ENCODE data around the gene MLX.
"Not testable (repeated sequence)": the region's sequence is repeated elsewhere in the genome, so short reads cannot be mapped to it uniquely, and the experiment has no call there.

The MLX gene

DNA sequence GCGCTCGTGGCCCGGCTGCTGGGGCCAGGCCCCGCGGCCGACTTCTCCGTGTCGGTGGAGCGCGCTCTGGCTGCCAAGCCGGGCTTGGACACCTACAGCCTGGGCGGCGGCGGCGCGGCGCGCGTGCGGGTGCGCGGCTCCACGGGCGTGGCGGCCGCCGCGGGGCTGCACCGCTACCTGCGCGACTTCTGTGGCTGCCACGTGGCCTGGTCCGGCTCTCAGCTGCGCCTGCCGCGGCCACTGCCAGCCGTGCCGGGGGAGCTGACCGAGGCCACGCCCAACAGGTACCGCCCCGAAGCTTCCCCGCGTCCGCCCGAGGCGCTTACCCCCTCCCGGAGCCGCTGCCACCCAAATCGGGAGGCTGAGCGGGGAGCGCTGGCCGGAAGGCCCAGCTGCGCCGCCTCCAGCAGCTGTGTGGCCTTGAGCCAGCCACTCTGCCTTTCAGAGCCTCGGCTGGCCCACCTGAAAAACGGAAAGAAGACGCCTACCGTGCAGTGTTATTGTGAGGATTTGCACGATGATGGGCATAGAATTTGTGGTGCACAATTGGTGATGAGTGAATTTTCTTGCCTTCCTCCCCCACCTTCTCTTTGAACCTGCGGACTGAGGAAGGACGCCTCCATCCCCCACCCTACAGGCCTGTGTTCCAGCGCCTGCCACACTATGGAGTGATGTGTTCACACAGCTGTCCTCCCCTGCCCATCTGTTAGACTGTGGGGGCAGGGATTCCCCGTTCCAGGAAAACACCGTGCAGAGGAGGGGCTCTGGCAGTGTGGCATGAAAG, 30.3 kb upstream of the MLX start:
- DNase-seq = peak; percentile 33

DNA sequence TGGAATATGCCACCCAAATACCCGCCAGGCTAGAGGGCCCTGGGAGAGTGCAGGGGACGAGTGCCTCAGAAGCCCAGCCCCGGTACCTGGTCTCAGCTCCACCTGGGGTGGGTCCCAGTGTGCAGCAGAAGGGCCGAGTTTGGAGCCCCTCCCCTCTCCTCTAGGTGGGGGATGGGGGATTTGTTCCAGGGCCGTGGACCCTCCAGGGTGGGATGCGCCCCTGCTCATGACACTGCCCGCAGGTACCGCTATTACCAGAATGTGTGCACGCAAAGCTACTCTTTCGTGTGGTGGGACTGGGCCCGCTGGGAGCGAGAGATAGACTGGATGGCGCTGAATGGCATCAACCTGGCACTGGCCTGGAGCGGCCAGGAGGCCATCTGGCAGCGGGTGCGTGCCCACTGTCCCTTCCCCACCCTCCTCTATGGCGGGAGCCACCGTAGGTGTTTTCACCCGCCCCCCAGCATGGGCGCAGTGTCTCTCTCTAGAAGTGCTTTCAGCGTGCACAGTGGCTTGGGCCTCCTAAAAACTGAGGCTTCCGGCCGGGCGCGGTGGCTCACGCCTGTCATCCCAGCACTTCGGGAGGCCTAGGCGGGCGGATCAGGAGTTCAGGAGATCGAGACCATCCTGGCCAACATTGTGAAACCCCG, 29.6 kb upstream of the MLX start:
- DNase-seq = no peak

DNA sequence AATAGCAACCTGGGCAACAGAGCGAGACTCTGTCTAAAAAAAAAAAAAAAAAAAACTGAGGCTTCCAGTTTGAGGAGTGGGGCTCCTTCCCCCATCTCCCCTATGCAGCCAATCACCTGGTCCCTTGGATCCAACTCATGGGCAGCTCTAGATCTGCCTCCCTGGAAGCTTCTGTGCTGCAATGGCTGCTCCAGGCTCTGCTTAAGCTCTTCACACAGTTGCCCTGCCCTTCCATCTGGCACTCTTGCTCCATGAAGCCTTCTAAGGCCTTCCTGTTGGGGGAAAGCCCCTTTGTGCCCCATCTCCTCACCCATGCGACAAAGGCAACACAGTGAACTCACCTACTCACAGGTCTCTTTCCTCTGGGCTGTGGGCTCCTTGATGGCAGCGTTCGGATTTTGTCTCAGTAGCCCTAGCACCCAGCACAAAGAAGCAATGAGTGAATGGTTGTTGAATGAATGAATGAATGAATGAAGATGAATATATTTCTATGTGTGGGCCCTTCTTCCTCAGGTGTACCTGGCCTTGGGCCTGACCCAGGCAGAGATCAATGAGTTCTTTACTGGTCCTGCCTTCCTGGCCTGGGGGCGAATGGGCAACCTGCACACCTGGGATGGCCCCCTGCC, 29.0 kb upstream of the MLX start:
- DNase-seq = no peak

DNA sequence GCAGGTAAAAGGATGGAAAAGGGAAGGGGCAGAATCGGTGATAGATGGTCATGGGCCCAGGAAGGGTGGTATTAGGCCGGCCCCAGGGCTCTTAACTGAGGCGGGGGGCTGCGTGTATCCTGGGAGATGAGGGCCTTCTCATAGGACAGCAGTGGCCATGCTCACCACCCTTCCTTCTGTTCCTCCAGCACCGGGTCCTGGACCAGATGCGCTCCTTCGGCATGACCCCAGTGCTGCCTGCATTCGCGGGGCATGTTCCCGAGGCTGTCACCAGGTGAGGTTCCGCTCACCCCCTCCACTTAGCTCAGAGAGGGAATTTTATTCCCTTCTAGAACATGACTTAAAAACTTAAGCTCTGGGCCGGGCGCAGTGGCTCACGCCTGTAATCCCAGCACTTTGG, 28.4 kb upstream of the MLX start:
- DNase-seq = no peak

DNA sequence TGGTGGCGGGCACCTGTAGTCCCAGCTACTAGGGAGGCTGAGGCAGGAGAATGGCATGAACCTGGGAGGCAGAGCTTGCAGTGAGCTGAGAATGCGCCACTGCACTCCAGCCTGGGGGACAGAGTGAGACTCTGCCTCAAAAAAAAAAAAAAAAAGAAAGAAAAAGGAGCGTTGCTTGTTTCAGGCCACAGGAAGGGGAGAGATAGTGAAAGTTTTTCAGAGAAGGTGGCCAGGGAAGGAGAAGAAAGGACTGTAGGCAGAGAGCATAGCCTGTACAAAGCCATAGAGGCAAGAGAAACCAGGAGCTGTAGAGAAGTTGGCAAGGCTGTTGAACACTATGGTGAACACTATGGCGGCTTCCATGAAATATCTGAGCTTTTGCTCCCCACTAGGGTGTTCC, 26.3 kb upstream of the MLX start:
- not testable (repeated sequence) for DNase-seq

DNA sequence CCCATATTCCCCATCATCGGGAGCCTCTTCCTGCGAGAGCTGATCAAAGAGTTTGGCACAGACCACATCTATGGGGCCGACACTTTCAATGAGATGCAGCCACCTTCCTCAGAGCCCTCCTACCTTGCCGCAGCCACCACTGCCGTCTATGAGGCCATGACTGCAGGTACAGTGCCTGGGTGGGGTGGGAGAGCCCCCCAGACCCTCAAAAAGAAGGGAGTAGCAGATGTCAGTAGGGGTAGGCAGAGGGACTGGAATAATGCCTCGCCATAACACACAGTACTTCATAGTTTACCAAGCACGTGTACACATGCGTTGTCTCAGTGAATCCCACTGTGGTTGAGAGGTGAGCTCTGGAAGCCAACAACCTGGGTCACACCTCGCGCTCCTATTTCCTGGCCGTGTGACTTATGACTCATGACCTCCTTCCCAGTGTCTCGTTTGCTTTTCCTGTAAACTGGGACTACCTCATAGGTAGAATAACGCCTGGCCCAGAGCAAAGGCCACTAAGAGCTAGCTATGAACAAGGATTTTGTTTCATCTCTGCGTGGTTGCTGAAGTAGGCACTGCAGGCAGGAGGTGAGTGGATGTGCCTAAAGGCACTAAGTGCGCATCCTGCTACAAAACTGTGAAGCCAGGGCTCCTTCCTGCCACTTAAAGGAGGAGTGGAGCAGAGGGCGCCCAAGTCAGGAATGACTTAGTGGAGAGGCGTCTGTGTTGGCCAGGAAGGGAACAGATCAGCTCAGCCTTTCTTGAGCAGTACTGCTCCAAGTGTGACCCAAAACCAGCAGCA, 25.7 kb upstream of the MLX start:
- no peak for DNase-seq

DNA sequence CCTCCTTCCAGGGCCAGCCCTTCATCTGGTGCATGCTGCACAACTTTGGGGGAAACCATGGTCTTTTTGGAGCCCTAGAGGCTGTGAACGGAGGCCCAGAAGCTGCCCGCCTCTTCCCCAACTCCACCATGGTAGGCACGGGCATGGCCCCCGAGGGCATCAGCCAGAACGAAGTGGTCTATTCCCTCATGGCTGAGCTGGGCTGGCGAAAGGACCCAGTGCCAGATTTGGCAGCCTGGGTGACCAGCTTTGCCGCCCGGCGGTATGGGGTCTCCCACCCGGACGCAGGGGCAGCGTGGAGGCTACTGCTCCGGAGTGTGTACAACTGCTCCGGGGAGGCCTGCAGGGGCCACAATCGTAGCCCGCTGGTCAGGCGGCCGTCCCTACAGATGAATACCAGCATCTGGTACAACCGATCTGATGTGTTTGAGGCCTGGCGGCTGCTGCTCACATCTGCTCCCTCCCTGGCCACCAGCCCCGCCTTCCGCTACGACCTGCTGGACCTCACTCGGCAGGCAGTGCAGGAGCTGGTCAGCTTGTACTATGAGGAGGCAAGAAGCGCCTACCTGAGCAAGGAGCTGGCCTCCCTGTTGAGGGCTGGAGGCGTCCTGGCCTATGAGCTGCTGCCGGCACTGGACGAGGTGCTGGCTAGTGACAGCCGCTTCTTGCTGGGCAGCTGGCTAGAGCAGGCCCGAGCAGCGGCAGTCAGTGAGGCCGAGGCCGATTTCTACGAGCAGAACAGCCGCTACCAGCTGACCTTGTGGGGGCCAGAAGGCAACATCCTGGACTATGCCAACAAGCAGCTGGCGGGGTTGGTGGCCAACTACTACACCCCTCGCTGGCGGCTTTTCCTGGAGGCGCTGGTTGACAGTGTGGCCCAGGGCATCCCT, 23.5 kb upstream of the MLX start:
- DNase-seq = no peak

DNA sequence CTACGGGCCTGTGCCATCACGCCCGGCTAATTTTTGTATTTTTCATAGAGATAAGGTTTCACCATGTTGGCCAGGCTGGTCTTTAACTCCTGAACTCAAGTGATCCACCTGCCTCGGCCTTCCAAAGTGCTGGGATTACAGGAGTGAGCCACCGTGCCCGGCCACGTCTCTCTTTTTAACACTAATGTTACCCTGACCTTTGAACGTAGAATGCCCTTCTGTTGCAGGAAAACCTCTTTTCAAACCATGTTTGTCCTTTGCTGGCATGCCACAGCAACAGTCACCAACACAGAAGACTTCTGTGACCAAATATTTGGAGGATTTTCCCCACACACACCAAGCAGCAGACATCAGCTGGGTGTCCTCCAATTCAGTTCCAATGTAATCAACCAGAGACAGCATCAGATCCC, 22.0 kb upstream of the MLX start:
- no peak for DNase-seq

DNA sequence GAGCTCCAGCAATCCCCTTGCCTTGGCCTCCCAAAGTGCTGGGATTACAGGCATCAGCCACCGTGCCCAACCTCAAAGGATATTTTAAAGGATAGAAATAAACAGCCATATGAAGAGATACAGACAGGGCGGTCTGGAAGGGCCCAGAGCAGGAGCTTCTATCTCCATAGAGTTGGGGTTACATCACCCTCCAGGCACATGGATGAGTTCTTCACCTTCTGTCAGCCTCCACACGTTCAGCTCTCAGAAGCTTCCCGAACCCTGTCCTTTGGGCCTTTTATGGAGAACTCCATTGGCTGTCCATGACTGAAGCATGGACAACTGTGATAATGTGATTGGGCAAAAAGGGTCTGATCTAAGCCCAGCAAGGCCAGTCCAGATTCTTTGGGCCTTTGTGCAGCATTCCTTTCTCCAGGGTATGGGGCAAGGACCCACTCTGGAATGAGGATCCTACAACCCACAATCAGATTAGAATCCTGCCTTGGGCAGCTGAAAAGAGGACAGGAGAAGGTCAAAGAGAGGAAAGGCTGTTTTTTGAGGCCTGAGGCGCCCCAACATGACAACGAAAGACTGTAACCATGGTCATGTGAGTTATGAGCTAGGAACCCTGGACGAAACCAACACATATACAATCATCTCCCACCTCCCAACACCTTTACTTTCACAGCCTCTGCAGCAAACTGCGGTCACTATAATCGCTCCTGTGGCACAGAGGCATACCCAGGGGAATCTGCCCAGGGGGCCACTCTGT, 21.0 kb upstream of the MLX start:
- DNase-seq = not testable (repeated sequence)

DNA sequence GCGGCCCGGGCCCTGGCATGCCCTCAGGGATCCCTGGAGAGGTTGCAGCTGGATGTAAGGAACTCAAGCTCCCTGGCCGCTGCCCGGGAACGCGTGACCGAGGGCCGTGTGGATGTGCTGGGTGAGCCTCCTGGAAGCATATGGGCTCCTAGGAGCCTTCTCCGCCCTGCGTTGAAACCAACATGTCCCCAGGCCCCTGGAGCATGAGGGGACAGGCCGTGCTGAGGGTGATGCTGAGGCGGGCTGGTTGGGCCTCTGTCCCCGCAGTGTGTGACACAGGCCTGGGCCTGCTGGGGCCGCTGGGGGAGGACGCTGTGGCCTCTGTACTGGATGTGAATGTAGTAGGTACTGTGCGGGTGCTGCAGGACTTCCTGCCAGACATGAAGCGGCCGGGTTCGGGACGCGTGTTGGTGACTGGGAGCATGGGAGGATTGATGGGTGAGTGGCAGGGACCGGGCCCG, 19.9 kb upstream of the MLX start:
- DNase-seq = no peak

DNA sequence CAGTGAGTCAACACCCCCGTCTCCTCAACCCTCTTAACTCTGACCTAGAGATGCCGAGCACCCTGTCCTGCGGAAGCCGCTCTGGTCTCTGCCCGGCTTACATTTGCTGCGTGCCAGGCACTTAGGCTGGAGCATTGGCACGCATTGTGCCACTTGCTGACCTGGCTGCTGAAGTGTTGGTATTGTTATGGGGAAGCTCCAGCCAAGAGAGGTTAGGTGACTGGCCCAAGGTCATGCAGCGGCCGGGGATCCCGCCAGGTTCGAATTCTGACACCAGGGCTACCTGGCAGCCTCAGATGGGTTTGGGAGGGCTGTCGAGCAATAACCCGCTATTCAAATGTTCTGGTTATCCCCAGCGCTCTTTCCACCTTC, 19.2 kb upstream of the MLX start:
- no peak for DNase-seq

DNA sequence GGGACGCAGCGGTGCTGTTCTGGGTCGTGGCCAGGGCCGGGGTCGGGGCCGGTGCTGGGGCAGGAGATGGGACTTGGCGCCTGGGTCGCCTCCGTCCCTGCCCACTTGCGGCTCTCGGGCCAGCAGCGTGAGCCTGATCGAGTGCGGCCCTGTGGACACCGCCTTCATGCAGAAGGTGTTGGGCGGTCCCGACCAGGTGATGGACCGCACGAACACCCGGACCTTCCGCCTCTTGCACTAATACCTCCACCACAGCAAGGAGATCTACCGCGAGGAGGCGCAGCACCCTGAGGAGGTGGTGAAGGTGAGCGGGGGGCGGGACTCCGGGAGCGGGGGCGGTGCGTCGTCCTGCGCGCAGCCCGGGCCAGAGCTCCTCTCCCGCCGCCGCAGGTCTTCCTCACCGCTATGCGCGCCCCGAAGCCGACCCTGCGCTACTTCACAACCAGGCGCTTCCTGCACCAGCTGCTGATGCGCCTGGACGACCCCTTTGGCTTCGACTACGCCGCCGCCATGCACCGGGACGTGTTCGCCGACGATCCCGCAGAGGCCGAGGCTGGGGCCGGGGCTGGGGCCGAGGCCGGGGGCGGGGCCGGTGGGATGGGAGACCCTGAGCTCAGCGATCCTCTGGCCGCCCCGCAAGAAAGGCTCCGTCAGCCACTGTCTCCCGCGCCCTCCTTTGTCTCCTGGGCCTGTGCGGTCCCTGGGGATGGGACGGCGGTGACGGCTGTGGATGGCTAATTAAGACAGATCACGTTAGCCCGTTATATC, 18.6 kb upstream of the MLX start:
- peak; percentile 45 for DNase-seq

DNA sequence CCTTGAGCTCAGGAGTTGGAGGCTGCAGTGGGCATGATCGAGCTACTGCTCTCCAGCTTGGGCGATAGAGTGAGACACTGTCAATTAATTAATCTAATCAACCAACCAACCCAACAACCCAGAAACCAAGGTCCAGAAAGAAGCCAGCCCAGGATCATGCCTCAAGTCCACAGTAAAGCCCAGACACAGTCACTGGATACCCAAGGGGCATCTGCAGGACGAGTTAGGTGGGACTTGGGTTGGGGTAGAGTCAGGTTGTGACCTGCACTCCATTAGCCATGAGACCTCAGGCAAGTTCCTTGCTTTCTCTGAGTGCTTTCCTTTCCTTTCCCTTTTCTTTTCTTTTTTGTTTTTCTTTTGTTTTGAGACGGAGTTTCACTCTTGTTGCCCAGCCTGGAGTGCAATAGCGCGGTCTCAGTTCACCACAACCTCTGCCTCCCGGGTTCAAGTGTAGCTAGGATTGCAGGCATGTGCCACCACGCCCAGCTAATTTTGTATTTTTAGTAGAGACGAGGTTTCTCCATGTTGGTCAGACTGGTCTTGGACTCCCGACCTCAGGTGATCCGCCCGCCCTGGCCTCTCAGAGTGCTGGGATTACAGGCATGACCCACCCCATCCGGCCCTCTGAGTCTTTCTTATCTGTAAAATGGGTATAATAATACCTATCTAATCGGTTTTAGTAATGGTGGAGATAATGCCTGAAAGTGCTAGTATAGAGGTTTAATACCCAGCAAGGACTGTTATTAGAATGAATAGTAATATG, 17.7 kb upstream of the MLX start:
- DNase-seq = no peak

DNA sequence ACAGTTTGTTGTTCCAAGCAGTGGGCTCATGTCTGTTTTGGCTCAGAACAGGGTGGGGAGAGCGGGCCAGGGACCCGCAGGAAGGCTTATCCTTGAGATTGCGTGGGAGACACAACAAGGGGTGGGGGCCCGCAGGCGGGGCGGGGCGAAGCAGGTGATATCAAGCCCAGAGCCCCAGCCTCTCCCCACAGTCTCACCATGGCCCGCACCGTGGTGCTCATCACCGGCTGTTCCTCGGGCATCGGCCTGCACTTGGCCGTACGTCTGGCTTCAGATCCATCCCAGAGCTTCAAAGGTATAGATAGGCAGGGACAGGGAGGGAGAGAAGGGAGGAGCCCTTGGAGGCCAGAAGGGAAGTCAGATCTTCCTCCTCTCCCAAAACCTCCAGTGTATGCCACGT, 14.2 kb upstream of the MLX start, which contains the start of gene HSD17B1:
TSS of gene HSD17B1 (plus strand) at position 188 of the 400 bp plus-strand sequence. CDS start at position 199, 11 bp downstream.
- not testable (repeated sequence) for DNase-seq

DNA sequence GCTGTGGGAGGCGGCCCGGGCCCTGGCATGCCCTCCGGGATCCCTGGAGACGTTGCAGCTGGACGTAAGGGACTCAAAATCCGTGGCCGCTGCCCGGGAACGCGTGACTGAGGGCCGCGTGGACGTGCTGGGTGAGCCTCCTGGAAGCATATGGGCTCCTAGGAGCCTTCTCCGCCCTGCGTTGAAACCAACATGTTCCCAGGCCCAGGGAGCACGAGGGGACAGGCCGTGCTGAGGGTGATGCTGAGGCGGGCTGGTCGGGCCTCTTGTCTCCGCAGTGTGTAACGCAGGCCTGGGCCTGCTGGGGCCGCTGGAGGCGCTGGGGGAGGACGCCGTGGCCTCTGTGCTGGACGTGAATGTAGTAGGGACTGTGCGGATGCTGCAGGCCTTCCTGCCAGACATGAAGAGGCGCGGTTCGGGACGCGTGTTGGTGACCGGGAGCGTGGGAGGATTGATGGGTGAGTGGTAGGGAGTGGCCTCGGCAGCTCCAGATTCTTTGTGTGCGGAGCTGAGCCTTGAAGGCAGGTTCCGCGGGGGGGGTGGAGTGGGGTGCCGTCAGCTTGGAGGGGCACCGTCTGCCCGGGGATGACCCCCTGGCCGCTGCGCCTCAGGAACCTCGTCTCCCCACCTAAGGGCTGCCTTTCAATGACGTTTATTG, 13.6 kb upstream of the MLX start:
- no peak for DNase-seq

DNA sequence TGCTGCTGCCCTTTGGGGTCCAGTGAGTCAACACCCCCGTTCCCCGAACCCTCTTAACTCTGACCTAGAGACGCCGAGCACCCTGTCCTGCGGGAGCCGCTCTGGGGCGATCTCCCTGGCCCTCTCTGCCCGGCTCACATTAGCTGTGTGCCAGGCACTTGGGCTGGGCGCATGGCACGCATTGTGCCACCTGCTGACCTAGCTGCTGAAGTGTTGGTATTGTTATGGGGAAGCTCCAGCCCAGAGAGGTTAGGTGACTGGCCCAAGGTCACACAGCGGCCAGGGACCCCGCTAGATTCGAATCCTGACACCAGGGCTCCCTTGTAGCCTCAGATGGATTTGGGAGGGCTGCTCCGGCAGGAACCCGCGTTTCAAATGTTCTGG, 13.0 kb upstream of the MLX start:
- DNase-seq = no peak

DNA sequence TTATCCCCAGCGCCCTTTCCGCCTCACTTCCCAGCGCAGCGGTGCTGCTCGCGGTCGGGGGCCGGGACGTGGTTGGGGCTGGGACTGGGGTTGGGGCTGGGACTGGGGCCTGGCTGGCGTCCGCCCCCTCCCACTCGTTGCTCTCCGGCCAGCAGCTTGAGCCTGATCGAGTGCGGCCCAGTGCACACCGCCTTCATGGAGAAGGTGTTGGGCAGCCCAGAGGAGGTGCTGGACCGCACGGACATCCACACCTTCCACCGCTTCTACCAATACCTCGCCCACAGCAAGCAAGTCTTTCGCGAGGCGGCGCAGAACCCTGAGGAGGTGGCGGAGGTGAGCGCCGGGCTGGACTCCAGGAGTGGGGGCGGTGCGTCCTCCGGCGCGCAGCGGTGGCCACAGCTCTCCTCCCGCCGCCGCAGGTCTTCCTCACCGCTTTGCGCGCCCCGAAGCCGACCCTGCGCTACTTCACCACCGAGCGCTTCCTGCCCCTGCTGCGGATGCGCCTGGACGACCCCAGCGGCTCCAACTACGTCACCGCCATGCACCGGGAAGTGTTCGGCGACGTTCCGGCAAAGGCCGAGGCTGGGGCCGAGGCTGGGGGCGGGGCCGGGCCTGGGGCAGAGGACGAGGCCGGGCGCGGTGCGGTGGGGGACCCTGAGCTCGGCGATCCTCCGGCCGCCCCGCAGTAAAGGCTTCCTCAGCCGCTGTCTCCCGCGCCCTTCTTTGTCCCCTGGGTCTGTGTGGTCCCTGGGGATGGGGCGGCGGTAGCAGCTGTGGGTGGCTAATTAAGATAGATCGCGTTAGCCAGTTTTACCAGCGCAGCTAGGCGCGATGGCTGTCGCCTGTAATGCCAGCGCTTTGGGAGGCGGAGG, 12.4 kb upstream of the MLX start:
- peak; percentile 70 for DNase-seq

DNA sequence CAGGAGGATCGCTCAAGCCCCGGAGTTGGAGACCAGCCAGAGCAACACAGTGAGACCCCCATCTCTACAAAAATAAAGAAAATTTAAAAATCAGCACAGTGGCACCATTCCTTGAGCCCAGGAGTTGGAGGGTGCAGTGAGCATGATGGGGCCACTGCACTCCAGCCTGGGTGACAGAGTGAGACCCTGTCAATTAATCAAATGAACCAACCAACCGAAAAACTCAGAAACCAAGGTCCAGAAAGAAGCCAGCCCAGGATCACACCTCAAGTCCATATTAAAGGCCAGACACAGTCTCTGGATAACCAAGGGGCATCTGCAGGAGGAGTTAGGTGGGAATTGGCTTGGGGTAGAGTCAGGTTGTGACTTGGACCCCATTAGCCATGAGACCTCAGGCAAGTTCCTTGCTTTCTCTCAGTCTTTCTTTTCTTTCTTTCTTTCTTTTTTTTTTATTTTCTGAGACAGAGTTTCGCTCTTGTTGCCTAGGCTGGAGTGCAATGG, 11.7 kb upstream of the MLX start:
- DNase-seq = no peak
